ENCODE data around the gene GALNT6.

DNA sequence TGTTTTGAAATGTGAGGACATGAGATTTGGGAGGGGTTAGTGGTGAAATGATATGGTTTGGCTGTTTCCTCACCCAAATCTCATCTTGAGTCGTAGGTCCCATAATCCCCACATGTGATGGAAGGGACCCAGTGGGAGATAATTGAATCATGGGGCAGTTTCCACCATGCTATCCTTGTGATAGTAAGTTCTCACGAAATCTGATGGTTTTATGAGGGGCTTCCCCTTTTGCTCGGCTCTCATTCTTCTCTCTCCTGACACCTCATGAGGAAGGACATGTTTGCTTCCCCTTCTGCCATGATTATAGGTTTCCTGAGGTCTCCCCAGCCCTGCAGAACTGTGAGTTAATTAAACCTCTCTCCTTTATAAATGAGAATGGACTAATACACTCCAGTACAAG, 18.0 kb downstream of the GALNT6 start:
- TF ChIP-seq, protein P1, sequence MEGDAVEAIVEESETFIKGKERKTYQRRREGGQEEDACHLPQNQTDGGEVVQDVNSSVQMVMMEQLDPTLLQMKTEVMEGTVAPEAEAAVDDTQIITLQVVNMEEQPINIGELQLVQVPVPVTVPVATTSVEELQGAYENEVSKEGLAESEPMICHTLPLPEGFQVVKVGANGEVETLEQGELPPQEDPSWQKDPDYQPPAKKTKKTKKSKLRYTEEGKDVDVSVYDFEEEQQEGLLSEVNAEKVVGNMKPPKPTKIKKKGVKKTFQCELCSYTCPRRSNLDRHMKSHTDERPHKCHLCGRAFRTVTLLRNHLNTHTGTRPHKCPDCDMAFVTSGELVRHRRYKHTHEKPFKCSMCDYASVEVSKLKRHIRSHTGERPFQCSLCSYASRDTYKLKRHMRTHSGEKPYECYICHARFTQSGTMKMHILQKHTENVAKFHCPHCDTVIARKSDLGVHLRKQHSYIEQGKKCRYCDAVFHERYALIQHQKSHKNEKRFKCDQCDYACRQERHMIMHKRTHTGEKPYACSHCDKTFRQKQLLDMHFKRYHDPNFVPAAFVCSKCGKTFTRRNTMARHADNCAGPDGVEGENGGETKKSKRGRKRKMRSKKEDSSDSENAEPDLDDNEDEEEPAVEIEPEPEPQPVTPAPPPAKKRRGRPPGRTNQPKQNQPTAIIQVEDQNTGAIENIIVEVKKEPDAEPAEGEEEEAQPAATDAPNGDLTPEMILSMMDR (IDR thresholded peaks at IDR 0.05; ENCODE audit: extremely low read depth in 1 of 2, insufficient read depth in 1 of 2, low read depth in 1 of 2, low read length in 2 of 2), result no peak
- TF ChIP-seq EZH2 (IDR thresholded peaks at IDR 0.05; ENCODE audit: borderline replicate concordance, low read depth, low read length, severe bottlenecking) (no peak), POLR2A (IDR thresholded peaks at IDR 0.05; ENCODE audit: low read depth, low read length) (no peak), POLR2AphosphoS5 (IDR thresholded peaks at IDR 0.05; ENCODE audit: insufficient read depth, low read depth, low read length) (no peak)
